ENCODE data around the gene MTUS2. TPM values are rescaled to one million over a fixed set of nuclear protein-coding genes. Genes with fewer than 3 reads are reported as not detected.

Gene MTUS2
- polyA plus RNA-seq, 2 of the 4 experiments (the other 2 are of a cell fraction), result not detected

DNA sequence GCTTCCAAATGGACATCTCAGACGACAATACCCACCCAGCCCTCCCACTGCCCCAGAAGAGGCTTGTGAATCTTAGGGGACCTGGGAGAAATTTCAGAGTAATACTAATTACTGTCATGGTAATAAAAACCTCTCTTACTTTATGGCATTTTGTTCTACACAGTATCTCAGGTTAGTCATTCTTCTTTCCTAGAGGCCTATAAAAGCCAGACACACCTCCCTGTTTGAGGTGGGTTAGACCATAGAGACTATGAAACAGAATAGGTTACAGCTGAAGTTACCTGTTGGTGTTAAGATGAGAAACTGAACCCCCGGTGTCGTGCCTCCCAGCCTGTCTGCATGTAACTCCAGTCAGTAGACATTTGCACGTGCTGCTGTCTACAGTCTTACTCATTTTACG lies 661.5 kb downstream of the MTUS2 start:
- no peak for FAIRE-seq

DNA sequence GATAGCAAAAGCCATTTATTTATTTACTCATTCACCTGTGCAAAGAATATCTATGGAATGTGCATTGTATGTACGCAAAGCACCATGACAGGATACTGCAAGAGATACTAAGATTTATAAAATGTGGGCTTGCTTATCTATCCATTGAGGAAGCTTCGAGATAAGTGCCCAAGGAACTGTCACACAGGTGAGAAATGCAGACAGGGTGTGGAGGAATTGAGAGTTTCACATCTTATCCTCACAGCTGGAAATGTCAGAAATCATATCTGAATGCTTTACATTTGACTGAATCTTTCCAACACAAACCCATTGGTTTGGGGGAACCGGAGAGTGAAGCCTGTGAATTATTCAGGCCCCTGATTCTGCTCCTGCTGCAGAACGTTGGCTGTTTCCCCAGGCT lies 662.4 kb downstream of the MTUS2 start:
- CTCF ChIA-PET, result interaction anchor here (1.5 to 2.6 kb wide), 2 partner anchors 10 to 25 kb away, joined by 3 to 15 read pairs; no protein-coding TSS in a partner anchor
- POLR2A ChIA-PET, result no interaction called here
- FAIRE-seq, result no peak
- Histone ChIP-seq H3K4me3 (no peak overlapping the region), H3K4me1 (no peaks in the 10 kb centered on the region), H3K9me3 (no peaks in the 10 kb centered on the region), H3K4me2 (no peak overlapping the region), H3K27ac (no peak overlapping the region)
- no peak for ATAC-seq
- TF ChIP-seq CTCF (IDR thresholded peaks at IDR 0.05) (no peak), POLR2A (IDR thresholded peaks at IDR 0.05; ENCODE audit: low read length) (no peak), MYC (IDR thresholded peaks at IDR 0.05; ENCODE audit: borderline replicate concordance, low read length) (no peak), ESRRA (IDR thresholded peaks at IDR 0.05; ENCODE audit: borderline replicate concordance, low read length) (no peak), MAFK (IDR thresholded peaks at IDR 0.05; ENCODE audit: partially characterized antibody) (no peak), TFCP2L1 (CRISPR knock-in tag; IDR thresholded peaks at IDR 0.05) (no peak), EP300 (IDR thresholded peaks at IDR 0.05) (no peak), RFX5 (IDR thresholded peaks at IDR 0.05) (no peak)
- WGBS (ENCODE audit: missing lambda C conversion rate), result 31% methylated on average over 4 of the region's 4 CpGs
- DNase-seq (ENCODE audit: low read depth in 1 of 2, low spot score in 1 of 2), result no peak

More for the DNA sequence above, 661.5 kb downstream of the MTUS2 start:
- no peak overlapping the region for H3K4me2 ChIP-seq
- TF ChIP-seq REST (IDR thresholded peaks at IDR 0.05), result no peak
- no peak for TF ChIP-seq RARB (CRISPR knock-in tag; IDR thresholded peaks at IDR 0.05)
- no peak for TF ChIP-seq KDM5A (IDR thresholded peaks at IDR 0.05)
- no peak for TF ChIP-seq RAD21 (conservative IDR thresholded peaks at IDR 0.05 in 1 of 2, IDR thresholded peaks at IDR 0.05 in 1 of 2)
- H3K4me1 ChIP-seq, result no peaks in the 10 kb centered on the region
- DNase-seq (ENCODE audit: low read depth in 1 of 2, low spot score in 1 of 2) (no peak), ATAC-seq (no peak)
- WGBS (ENCODE audit: missing lambda C conversion rate), result 57% methylated on average over 5 of the region's 5 CpGs
- no peaks in the 10 kb centered on the region for H3K9me3 ChIP-seq
- ChIA-PET CTCF (interaction anchor here (1.4 to 2.6 kb wide), 3 partner anchors 9 to 26 kb away, joined by 3 to 15 read pairs (median 3); no protein-coding TSS in a partner anchor), POLR2A (no interaction called here)
- no peak overlapping the region for H3K27ac ChIP-seq
- no peak overlapping the region for H3K4me3 ChIP-seq

DNA sequence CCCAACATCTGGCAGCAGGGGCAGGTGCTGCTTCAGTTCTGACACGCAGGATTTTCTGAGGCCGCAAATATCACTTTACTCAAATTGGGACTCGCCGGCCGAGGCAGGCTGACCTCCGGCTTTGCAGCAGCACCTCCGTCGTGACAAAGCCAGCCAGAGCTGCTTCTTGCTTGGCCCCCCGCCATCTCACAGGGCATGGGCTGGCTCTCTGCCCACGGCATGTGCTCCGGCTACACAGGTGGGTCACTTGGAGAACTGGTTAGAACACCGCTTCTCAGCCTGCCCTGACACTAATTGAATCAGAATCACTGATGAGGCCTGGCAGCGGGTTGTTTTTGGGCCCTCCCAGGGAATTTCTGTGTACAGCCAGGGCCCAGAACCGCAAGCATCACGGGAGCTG lies 663.1 kb downstream of the MTUS2 start:
- POLR2A ChIA-PET, result no interaction called here
- Histone ChIP-seq H3K4me1 (no peaks in the 10 kb centered on the region), H3K4me2 (no peak overlapping the region), H3K27ac (no peak overlapping the region), H3K9me3 (no peaks in the 10 kb centered on the region), H3K4me3 (no peak overlapping the region)
- CTCF ChIA-PET, result interaction anchor here (2.2 kb wide), 1 partner anchor 11 kb away, joined by 7 read pairs; no protein-coding TSS in a partner anchor
- no peak for DNase-seq (ENCODE audit: low read depth in 1 of 2, low spot score in 1 of 2)
- ATAC-seq, result no peak
- 84% methylated on average over 10 of the region's 15 CpGs for WGBS (ENCODE audit: missing lambda C conversion rate)
- FAIRE-seq, result no peak
- TF ChIP-seq EHF (CRISPR knock-in tag; IDR thresholded peaks at IDR 0.05) (no peak), ELK1 (IDR thresholded peaks at IDR 0.05; ENCODE audit: low read depth, low read length) (no peak), BHLHE40 (IDR thresholded peaks at IDR 0.05; ENCODE audit: low read depth, low read length) (no peak), FOSB (CRISPR knock-in tag; IDR thresholded peaks at IDR 0.05) (no peak), HOXB5 (CRISPR knock-in tag; IDR thresholded peaks at IDR 0.05) (no peak), ESRRA (IDR thresholded peaks at IDR 0.05; ENCODE audit: borderline replicate concordance, low read length) (no peak), RAD21 (conservative IDR thresholded peaks at IDR 0.05 in 1 of 2, IDR thresholded peaks at IDR 0.05 in 1 of 2) (no peak), GATA3 (IDR thresholded peaks at IDR 0.05; ENCODE audit: borderline replicate concordance) (no peak), ZFP36 (IDR thresholded peaks at IDR 0.05; ENCODE audit: borderline replicate concordance, partially characterized antibody) (no peak), REST (IDR thresholded peaks at IDR 0.05) (no peak), CEBPB (IDR thresholded peaks at IDR 0.05) (no peak), KDM5A (IDR thresholded peaks at IDR 0.05) (no peak)
- TF ChIP-seq, protein P1, sequence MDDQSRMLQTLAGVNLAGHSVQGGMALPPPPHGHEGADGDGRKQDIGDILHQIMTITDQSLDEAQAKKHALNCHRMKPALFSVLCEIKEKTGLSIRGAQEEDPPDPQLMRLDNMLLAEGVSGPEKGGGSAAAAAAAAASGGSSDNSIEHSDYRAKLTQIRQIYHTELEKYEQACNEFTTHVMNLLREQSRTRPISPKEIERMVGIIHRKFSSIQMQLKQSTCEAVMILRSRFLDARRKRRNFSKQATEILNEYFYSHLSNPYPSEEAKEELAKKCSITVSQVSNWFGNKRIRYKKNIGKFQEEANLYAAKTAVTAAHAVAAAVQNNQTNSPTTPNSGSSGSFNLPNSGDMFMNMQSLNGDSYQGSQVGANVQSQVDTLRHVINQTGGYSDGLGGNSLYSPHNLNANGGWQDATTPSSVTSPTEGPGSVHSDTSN (IDR thresholded peaks at IDR 0.05), result no peak
- TF ChIP-seq, protein P2, sequence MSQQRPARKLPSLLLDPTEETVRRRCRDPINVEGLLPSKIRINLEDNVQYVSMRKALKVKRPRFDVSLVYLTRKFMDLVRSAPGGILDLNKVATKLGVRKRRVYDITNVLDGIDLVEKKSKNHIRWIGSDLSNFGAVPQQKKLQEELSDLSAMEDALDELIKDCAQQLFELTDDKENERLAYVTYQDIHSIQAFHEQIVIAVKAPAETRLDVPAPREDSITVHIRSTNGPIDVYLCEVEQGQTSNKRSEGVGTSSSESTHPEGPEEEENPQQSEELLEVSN (IDR thresholded peaks at IDR 0.05; ENCODE audit: borderline replicate concordance, low read depth), result no peak
